Activated T-cell treated with anti-CD3 and anti-CD28 coated beads for 24 hours (primary cell): Measurements from ENCODE around the gene KSR2.

ENCODE experiments used
- DNase-seq: peaks from one replicate; pipeline ENCODE4 v3.0.0-alpha.2; 2020; ENCODE audit warnings: low read depth

KSR2 gene

GRCh38 chr12:117494833-117495655, 473.7 kb downstream of the KSR2 start:
- no peak for DNase-seq

- no peak for DNase-seq
Measured at GRCh38 chr12:117491711-117492110, 477.1 kb downstream of the KSR2 start.

GRCh38 chr12:117490130-117490529, 478.7 kb downstream of the KSR2 start:
- DNase-seq, result no peak

- no peak for DNase-seq
Measured at GRCh38 chr12:117489671-117490070, 479.1 kb downstream of the KSR2 start.

GRCh38 chr12:117486840-117487659, 481.7 kb downstream of the KSR2 start:
- DNase-seq, result no peak

- DNase-seq, result no peak
Measured at GRCh38 chr12:117485984-117486839, 482.6 kb downstream of the KSR2 start.

GRCh38 chr12:117484901-117485300, 483.9 kb downstream of the KSR2 start:
- DNase-seq, result no peak

- no peak for DNase-seq
Measured at GRCh38 chr12:117483501-117483900, 485.3 kb downstream of the KSR2 start.

- no peak for DNase-seq
Measured at GRCh38 chr12:117481470-117481869, 487.3 kb downstream of the KSR2 start.

GRCh38 chr12:117476341-117476740, 492.4 kb downstream of the KSR2 start:
- DNase-seq, result no peak

GRCh38 chr12:117473856-117474255, 494.9 kb downstream of the KSR2 start:
- DNase-seq, result no peak

GRCh38 chr12:117472983-117473382, 495.8 kb downstream of the KSR2 start:
- DNase-seq, result no peak

- DNase-seq, result no peak
Measured at GRCh38 chr12:117470804-117471203, 498.0 kb downstream of the KSR2 start.

GRCh38 chr12:117469883-117470483, 498.8 kb downstream of the KSR2 start:
- no peak for DNase-seq

GRCh38 chr12:117468016-117468415, 500.8 kb downstream of the KSR2 start:
- DNase-seq, result no peak

GRCh38 chr12:117467588-117467987, 501.2 kb downstream of the KSR2 start:
- DNase-seq, result no peak

- no peak for DNase-seq
Measured at GRCh38 chr12:117466677-117467362, 502.0 kb downstream of the KSR2 start.

GRCh38 chr12:117461732-117462131, 507.1 kb downstream of the KSR2 start:
- no peak for DNase-seq

- DNase-seq, result no peak
Measured at GRCh38 chr12:117459229-117459628, 509.6 kb downstream of the KSR2 start.

GRCh38 chr12:117457189-117457588, 511.6 kb downstream of the KSR2 start:
- no peak for DNase-seq

GRCh38 chr12:117456076-117456475, 512.7 kb downstream of the KSR2 start:
- no peak for DNase-seq
